ENCODE results near the gene ISOC2.

GRCh38 chr19:55441692-55442321 lies 19.6 kb downstream of the ISOC2 start:
- TF ChIP-seq CTCF (IDR thresholded peaks at IDR 0.05) (no peak), EP300 (IDR thresholded peaks at IDR 0.05) (no peak), POLR2A (IDR thresholded peaks at IDR 0.05) (no peak)
